ENCODE results near the gene MGAT4A.

- TF ChIP-seq POLR2A (IDR thresholded peaks at IDR 0.05) (no peak), CTCF (IDR thresholded peaks at IDR 0.05) (no peak)
These were observed 40.3 kb upstream of the MGAT4A start for GRCh38 chr2:98771264-98771663.
